Naive thymus-derived CD8-positive, alpha-beta T cell (primary cell): ENCODE results near the gene ZNF24. TPM values are rescaled to one million over a fixed set of nuclear protein-coding genes. Genes with fewer than 3 reads are reported as not detected.
A peak's percentile ranks its signal among the peaks of the same experiment; 100 is the strongest.

Source experiments
- ATAC-seq, 2 donors: fragments of 150-1000 bp; cut with Tn5 transposase in 1 of 2; sonication (Bioruptor Pico), chemical (Tn5 transposase) in 1 of 2; 1 replicate in 1 of 2; 2 replicates in 1 of 2; pipeline ENCODE4 v1.10.0; 2021; ENCODE audit warnings: mild to moderate bottlenecking in 2 of 2, moderate library complexity in 2 of 2
- POLR2A ChIA-PET: fragments of 350-600 bp; sonication (Branson Sonifier 250); formaldehyde crosslinking; loops from one replicate; lab custom pipeline; 2021; ENCODE audit warnings: antibody characterized with exemption; lab: Charles Lee
- DNase-seq, 10 donors: peaks; one replicate each; pipeline versions ENCODE4 v3.0.0 to v3.0.0-alpha.2; 2020 to 2022
- H3K27ac Mint-ChIP-seq, 10 donors: one replicate each; pipeline ENCODE4 v1.8.0; 2020 to 2022; ENCODE audit warnings: mild to moderate bottlenecking in 10 of 10, mixed read lengths in 10 of 10, moderate library complexity in 4 of 10, inconsistent platforms in 1 of 10
- H3K27me3 Mint-ChIP-seq, 5 donors: one replicate each; pipeline ENCODE4 v1.8.0; 2021 to 2022; ENCODE audit warnings: mixed read lengths in 5 of 5
- H3K36me3 Mint-ChIP-seq, 3 donors: one replicate each; pipeline ENCODE4 v1.8.0; 2020 to 2022; ENCODE audit warnings: mixed read lengths in 3 of 3, mild to moderate bottlenecking in 2 of 3, inconsistent platforms in 1 of 3
- H3K4me1 Mint-ChIP-seq, 4 donors: one replicate each; pipeline ENCODE4 v1.8.0; 2021 to 2022; ENCODE audit warnings: mixed read lengths in 4 of 4
- H3K4me3 Mint-ChIP-seq, 10 donors: one replicate each; pipeline ENCODE4 v1.8.0; 2020 to 2022; ENCODE audit warnings: mild to moderate bottlenecking in 10 of 10, mixed read lengths in 10 of 10, moderate library complexity in 6 of 10, inconsistent platforms in 1 of 10
- H3K9me3 Mint-ChIP-seq, 9 donors: one replicate each; pipeline ENCODE4 v1.8.0; 2020 to 2022; ENCODE audit warnings: mixed read lengths in 9 of 9, mild to moderate bottlenecking in 3 of 9, inconsistent platforms in 1 of 9, moderate library complexity in 1 of 9
- polyA plus RNA-seq, 3 donors: library from polyadenylated mRNA; unstranded; fragments of 300-500 nt; fragmentation: Illumina TruSeq; gene quantifications; one replicate each; pipeline ENCODE4 v1.2.3, GENCODE V29; 2021
- total RNA-seq, 8 experiments: library from RNA in 2 of 8; stranded (reverse) in 2 of 8; gene quantifications; one replicate each; pipeline ENCODE4 v1.2.3 and lab custom pipeline; 2021 to 2026

Gene ZNF24
- total and polyA plus RNA-seq, 5 experiments from 2014 or later = 78.0 to 109 (median 92.9) TPM

DNA sequence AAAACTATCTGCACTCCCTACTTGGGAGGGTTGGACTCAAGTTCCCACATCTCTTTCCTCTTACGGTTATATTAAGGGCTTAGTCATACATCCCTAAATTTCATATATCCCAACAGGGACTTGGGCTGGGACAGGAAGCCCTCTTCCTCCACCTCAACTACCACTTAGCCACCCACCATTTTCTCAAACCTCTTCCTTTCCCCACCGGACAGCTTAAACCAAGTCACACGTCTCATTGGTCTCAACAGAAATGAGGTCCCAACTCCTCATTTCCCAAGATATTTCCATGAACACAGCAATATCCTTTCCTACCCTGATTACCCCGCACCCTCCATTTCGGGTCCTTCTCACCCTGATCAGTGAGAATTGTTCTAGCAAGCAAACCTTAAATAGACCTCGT is 54.9 kb downstream of the ZNF24 start:
- Mint-ChIP-seq H3K27ac (peak overlapping the region; percentile 96 to 100 (median 99)), H3K27me3 (peaks cover 0 to 1% (median 0%) of the 10 kb centered on the region in 5 donors), H3K4me1 (peaks cover 26 to 71% (median 68%) of the 10 kb centered on the region in 4 donors), H3K36me3 (peaks cover 0 to 23% (median 17%) of the 10 kb centered on the region in 3 donors), H3K4me3 (peak overlapping the region; percentile 91 to 100 (median 99)), H3K9me3 (peaks cover 0 to 13% (median 2%) of the 10 kb centered on the region in 9 donors)
- POLR2A ChIA-PET = interaction anchor here (0.8 to 3.6 kb wide), 7 partner anchors 8 to 312 kb away, joined by 3 to 59 read pairs (median 3); partner anchors contain the start of genes ZNF24 and ZNF397
- ATAC-seq (no peak), DNase-seq (no peak)

DNA sequence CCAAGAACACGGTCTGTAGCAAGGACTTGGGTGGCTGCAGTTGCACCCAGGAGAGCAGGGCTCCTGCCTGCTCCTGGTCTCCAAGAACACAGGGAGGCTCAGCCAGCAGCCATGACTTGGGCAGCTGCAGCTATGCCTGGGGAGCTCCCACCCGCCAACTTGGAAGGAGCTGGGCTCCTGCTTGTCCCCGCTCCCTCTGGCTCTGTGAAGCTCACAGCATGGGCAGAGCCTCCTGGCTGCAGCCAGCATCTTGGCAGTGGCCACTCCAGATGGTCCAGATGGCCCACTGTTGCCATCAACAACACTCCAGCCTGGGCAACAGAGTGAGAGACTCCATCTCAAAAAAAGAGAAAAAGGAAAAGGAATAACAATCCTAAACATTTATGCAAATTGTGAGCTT is 59.4 kb downstream of the ZNF24 start:
- no peak overlapping the region for H3K27ac Mint-ChIP-seq
- H3K27me3 Mint-ChIP-seq = no peaks in the 10 kb centered on the region
- peaks cover 11 to 22% (median 19%) of the 10 kb centered on the region in 3 donors for H3K36me3 Mint-ChIP-seq
- no peak for ATAC-seq
- DNase-seq = no peak
- no peak overlapping the region for H3K4me3 Mint-ChIP-seq
- peaks cover 0 to 11% (median 2%) of the 10 kb centered on the region in 9 donors for H3K9me3 Mint-ChIP-seq
- H3K4me1 Mint-ChIP-seq = peaks cover 7 to 34% (median 27%) of the 10 kb centered on the region in 4 donors
- POLR2A ChIA-PET = no interaction called here

DNA sequence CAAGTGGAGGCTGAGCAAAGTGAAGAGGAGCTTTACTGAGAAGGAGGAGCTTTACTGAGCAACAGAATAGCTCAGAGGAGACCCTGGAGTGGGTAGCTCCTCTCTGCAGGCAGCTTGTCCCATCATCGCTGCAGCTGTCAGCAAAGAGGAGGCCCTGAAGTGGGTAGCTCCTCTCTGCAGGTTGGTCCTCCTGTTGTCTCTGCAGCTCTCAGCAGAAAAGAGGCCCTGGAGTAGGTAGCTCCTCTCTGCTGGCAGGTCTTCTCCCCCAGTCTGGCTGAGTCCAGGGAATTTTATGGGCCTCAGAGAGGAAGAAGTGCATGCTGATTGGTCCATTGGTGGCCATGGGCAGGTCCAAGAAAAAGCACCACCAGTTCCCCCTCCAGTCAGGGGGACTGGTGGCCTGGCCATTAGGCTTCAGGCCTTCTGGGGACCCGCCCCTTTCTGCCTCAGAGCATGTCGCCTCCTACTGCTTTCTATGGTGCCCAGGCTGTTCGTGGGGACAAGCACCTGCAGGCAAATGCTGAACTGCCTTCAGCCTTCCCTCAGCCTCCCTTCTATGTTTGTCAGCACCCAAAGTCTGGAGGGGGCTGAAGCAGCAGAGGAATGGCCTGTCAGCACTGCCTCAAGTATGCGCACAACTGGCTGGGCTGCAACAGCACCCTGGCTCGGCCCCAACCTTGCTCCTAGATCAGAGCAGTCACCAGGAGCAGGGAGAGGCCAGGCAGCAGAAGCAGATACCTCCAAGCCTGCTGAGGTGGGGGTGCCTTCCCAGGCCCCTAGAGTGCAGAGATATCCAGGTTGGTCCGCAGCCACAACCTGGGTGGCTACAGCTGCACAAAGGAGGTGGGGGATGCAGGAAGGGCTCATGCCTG is 60.1 kb downstream of the ZNF24 start:
- Mint-ChIP-seq H3K9me3 (peaks cover 0 to 12% (median 2%) of the 10 kb centered on the region in 9 donors), H3K27ac (no peak overlapping the region), H3K4me3 (no peak overlapping the region), H3K27me3 (no peaks in the 10 kb centered on the region), H3K4me1 (peaks cover 3 to 28% (median 22%) of the 10 kb centered on the region in 4 donors), H3K36me3 (peaks cover 11 to 24% (median 20%) of the 10 kb centered on the region in 3 donors)
- DNase-seq (no peak), ATAC-seq (no peak)
- POLR2A ChIA-PET = no interaction called here

DNA sequence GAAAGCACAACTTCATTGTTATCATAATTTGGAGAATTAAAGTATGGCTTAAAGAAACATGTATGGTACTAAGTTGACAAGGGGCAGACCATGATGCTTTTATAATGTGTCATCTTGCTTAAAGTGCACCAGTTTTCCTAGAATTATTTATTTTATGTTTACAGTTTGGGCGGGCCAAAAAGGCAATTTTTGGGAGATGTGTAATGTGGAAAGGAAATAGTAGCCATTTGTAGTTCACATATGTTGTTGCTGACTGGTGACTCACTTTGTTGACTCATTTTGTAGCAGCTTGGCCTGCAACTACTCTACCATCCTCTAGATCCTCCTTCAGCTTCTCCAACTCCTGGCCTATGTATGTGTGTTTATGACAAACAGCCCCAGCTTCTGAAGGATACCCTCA is 61.9 kb downstream of the ZNF24 start:
- no peak overlapping the region for H3K27ac Mint-ChIP-seq
- ATAC-seq (no peak), DNase-seq (no peak)
- POLR2A ChIA-PET = interaction anchor here (1.0 kb wide), 1 partner anchor 14 kb away, joined by 3 read pairs; no protein-coding TSS in a partner anchor
- peaks cover 0 to 17% (median 2%) of the 10 kb centered on the region in 9 donors for H3K9me3 Mint-ChIP-seq
- H3K27me3 Mint-ChIP-seq = no peaks in the 10 kb centered on the region
- no peak overlapping the region for H3K4me3 Mint-ChIP-seq
- peaks cover 12 to 25% (median 20%) of the 10 kb centered on the region in 4 donors for H3K4me1 Mint-ChIP-seq
- H3K36me3 Mint-ChIP-seq = peaks cover 11 to 29% (median 22%) of the 10 kb centered on the region in 3 donors

Other genes starting within 250 kb of the ZNF24 start
- gene ZNF397, start 103.4 kb downstream of the ZNF24 start, total RNA-seq = 10 to 100 TPM; 47.9 to 50.8 TPM
- gene ZNF397, start 103.4 kb downstream of the ZNF24 start, polyA plus RNA-seq = 1 to 10 TPM; 3.9 to 8.2 (median 6.9) TPM
- gene ZSCAN30, start 54.2 kb downstream of the ZNF24 start, total RNA-seq = 10 to 100 TPM; 24.8 to 28.4 TPM
- 1 to 10 TPM; 4.3 to 7.5 (median 5.2) TPM for gene ZSCAN30, start 54.2 kb downstream of the ZNF24 start, polyA plus RNA-seq
- 1 to 10 TPM; 5.3 to 7.3 TPM for gene ZNF396, start 32.9 kb upstream of the ZNF24 start, total RNA-seq
- 1 to 10 TPM in 2 of 3 donors, under 1 TPM in 1; 0.21 to 1.9 (median 1.7) TPM for gene ZNF396, start 32.9 kb upstream of the ZNF24 start, polyA plus RNA-seq
- 10 to 100 TPM; 25.5 to 29.4 TPM for gene INO80C, start 153.5 kb upstream of the ZNF24 start, total RNA-seq
- 10 to 100 TPM; 18.7 to 21.1 (median 19.8) TPM for gene INO80C, start 153.5 kb upstream of the ZNF24 start, polyA plus RNA-seq
- 10 to 100 TPM; 39.5 to 42.4 TPM for gene GALNT1, start 237.3 kb upstream of the ZNF24 start, total RNA-seq
- gene GALNT1, start 237.3 kb upstream of the ZNF24 start, polyA plus RNA-seq = 10 to 100 TPM; 18.7 to 67.3 (median 43.3) TPM